ENCODE results near the gene CCN2.
"Not testable (repeated sequence)": the region's sequence is repeated elsewhere in the genome, so short reads cannot be mapped to it uniquely, and the experiment has no call there.

CCN2 gene

GRCh38 chr6:131908787-131909186 is 42.4 kb downstream of the CCN2 start:
- DNase-seq = not testable (repeated sequence)

DNA sequence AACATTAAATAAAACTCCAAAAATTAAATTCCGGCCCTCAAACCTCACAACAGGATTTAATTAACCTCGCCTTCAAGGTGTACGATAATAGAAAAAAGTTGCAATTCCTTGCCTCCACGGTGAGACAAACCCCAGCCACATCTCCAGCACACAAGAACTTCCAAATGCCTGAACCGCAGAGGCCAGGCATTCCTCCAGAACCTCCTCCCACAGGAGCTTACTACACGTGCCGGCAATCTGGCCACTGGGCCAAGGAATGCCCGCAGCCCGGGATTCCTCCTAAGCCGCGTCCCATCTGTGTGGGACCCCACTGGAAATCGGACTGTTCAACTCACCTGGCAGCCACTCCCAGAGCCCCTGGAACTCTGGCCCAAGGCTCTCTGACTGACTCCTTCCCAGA is 47.4 kb downstream of the CCN2 start:
- DNase-seq = not testable (repeated sequence)

GRCh38 chr6:131901326-131901873 is 49.8 kb downstream of the CCN2 start:
- not testable (repeated sequence) for DNase-seq

- DNase-seq = no peak
These were observed 50.9 kb downstream of the CCN2 start for GRCh38 chr6:131900231-131900630.

- no peak for DNase-seq
These were observed 52.5 kb downstream of the CCN2 start for GRCh38 chr6:131898718-131899117.

Measured in fibroblast of skin of scalp (primary cell).